ENCODE data around the gene PPP2CA.

Gene PPP2CA

GRCh38 chr5:134225780-134226440, at the start of gene PPP2CA:
TSS of gene PPP2CA (minus strand) at chr5:134226073. CDS start at chr5:134225861, 212 bp downstream.
- TF ChIP-seq CTCF (IDR thresholded peaks at IDR 0.05; ENCODE audit: insufficient read depth, low read length, poor library complexity, severe bottlenecking), result no peak
- peak within 1 kb of the TSS; percentile 98 for H3K4me3 ChIP-seq (replicated peaks; ENCODE audit: low read depth, low read length)
- H3K27me3 ChIP-seq (replicated peaks; ENCODE audit: control insufficient read depth, insufficient read depth, low read length), result no peaks in the 10 kb centered on the region
- DNase-seq (ENCODE audit: extremely low read depth, insufficient read length), result peak; percentile 100
- H3K36me3 ChIP-seq (ENCODE audit: control insufficient read depth, insufficient read depth, low read length), result no peaks in the 10 kb centered on the region

GRCh38 chr5:134273642-134274395, 47.9 kb upstream of the PPP2CA start:
- H3K36me3 ChIP-seq (ENCODE audit: control insufficient read depth, insufficient read depth, low read length), result no peaks in the 10 kb centered on the region
- no peak for DNase-seq (ENCODE audit: extremely low read depth, insufficient read length)
- no peak for TF ChIP-seq CTCF (IDR thresholded peaks at IDR 0.05; ENCODE audit: insufficient read depth, low read length, poor library complexity, severe bottlenecking)
- no peaks in the 10 kb centered on the region for H3K27me3 ChIP-seq (replicated peaks; ENCODE audit: control insufficient read depth, insufficient read depth, low read length)
- H3K4me3 ChIP-seq (replicated peaks; ENCODE audit: low read depth, low read length), result no peak overlapping the region

- no peak for TF ChIP-seq CTCF (IDR thresholded peaks at IDR 0.05; ENCODE audit: insufficient read depth, low read length, poor library complexity, severe bottlenecking)
- no peak overlapping the region for H3K4me3 ChIP-seq (replicated peaks; ENCODE audit: low read depth, low read length)
Observed at GRCh38 chr5:134271059-134271458, 45.2 kb upstream of the PPP2CA start.

GRCh38 chr5:134268919-134269318, 43.0 kb upstream of the PPP2CA start:
- Histone ChIP-seq H3K36me3 (ENCODE audit: control insufficient read depth, insufficient read depth, low read length) (no peaks in the 10 kb centered on the region), H3K4me3 (replicated peaks; ENCODE audit: low read depth, low read length) (no peak overlapping the region), H3K27me3 (replicated peaks; ENCODE audit: control insufficient read depth, insufficient read depth, low read length) (no peaks in the 10 kb centered on the region; the same call in 1 of the 2 replicates)
- no peak for TF ChIP-seq CTCF (IDR thresholded peaks at IDR 0.05; ENCODE audit: insufficient read depth, low read length, poor library complexity, severe bottlenecking)
- DNase-seq (ENCODE audit: extremely low read depth, insufficient read length), result no peak

More at GRCh38 chr5:134271059-134271458, 45.2 kb upstream of the PPP2CA start:
- no peak for DNase-seq (ENCODE audit: extremely low read depth, insufficient read length)
- no peaks in the 10 kb centered on the region for H3K27me3 ChIP-seq (replicated peaks; ENCODE audit: control insufficient read depth, insufficient read depth, low read length)
- no peaks in the 10 kb centered on the region for H3K36me3 ChIP-seq (ENCODE audit: control insufficient read depth, insufficient read depth, low read length)

GRCh38 chr5:134268019-134268601, 42.2 kb upstream of the PPP2CA start:
- no peak for TF ChIP-seq CTCF (IDR thresholded peaks at IDR 0.05; ENCODE audit: insufficient read depth, low read length, poor library complexity, severe bottlenecking)
- H3K36me3 ChIP-seq (ENCODE audit: control insufficient read depth, insufficient read depth, low read length), result no peaks in the 10 kb centered on the region
- no peak for DNase-seq (ENCODE audit: extremely low read depth, insufficient read length)
- no peaks in the 10 kb centered on the region; the same call in 1 of the 2 replicates for H3K27me3 ChIP-seq (replicated peaks; ENCODE audit: control insufficient read depth, insufficient read depth, low read length)
- H3K4me3 ChIP-seq (replicated peaks; ENCODE audit: low read depth, low read length), result no peak overlapping the region

Data from GM06990 (cell line).